PC-9 (cell line): ENCODE measurements around the gene HARBI1.

Experiments
- CTCF ChIP-seq: fragments of 200-600 bp; sonication (generic); conservative IDR thresholded peaks from 2 replicates; pipeline ENCODE4 v1.6.1; 2017; ENCODE audit warnings: mixed run types, antibody characterized with exemption, mild to moderate bottlenecking, moderate library complexity
- EZH2 ChIP-seq: fragments of 200-600 bp; sonication (generic); IDR thresholded peaks from 2 replicates; pipeline ENCODE4 v1.8.0; 2017; ENCODE audit warnings: antibody characterized with exemption, low read depth

DNA sequence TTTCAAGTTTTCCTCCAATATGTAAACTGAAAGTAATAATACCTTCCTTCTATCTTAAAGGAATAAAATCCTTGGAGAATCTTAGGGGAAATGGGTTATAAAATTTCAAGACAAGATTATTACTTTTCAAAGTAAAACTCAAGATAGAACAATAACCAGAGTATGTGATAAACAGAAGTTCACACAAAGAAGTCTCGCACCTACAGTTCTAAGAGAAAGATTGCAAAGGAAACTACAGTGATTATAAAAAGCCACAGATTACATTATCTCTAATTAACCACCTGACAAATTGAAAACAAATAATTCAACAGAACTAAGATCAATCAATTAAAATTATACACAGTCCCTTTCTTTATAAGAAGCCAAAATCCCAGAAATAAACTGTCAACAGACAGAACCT lies 57.2 kb downstream of the HARBI1 start:
- no peak for TF ChIP-seq CTCF
- TF ChIP-seq EZH2 = no peak
